Stimulated activated CD8-positive, alpha-beta memory T cell treated with anti-CD3 and anti-CD28 coated beads, Interleukin-2, amount 100 ng/mL, for 48 hours (primary cell): ENCODE data around the gene DDX25.
A peak's percentile ranks its signal among the peaks of the same experiment; 100 is the strongest.
"Not testable (repeated sequence)": the region's sequence is repeated elsewhere in the genome, so short reads cannot be mapped to it uniquely, and the experiment has no call there.

Source experiments
- DNase-seq, 2 donors: peaks; one replicate each; pipeline ENCODE4 v3.0.0-alpha.2; 2020; ENCODE audit warnings: low read depth in 2 of 2

The DDX25 gene

GRCh38 chr11:125904678-125905077 lies 370 bp downstream of the DDX25 start:
- no peak for DNase-seq

GRCh38 chr11:125910226-125910849 lies 6.0 kb downstream of the DDX25 start:
- no peak for DNase-seq

GRCh38 chr11:125914601-125915000 lies 10.3 kb downstream of the DDX25 start:
- DNase-seq = not testable (repeated sequence)

- no peak for DNase-seq
Observed at GRCh38 chr11:125916683-125917347, 12.5 kb downstream of the DDX25 start.

GRCh38 chr11:125918140-125918840 lies 14.0 kb downstream of the DDX25 start:
- DNase-seq = no peak

GRCh38 chr11:125921042-125921441 lies 16.7 kb downstream of the DDX25 start:
- no peak for DNase-seq

- DNase-seq = no peak
Observed at GRCh38 chr11:125922156-125922555, 17.8 kb downstream of the DDX25 start.

- DNase-seq = peak; percentile 27 to 32
Observed at GRCh38 chr11:125923012-125923579, 18.8 kb downstream of the DDX25 start.

GRCh38 chr11:125923633-125924032 lies 19.3 kb downstream of the DDX25 start:
- no peak for DNase-seq

GRCh38 chr11:125924384-125925007 lies 20.2 kb downstream of the DDX25 start:
- DNase-seq = no peak

GRCh38 chr11:125925247-125925740 lies 21.0 kb downstream of the DDX25 start:
- no peak for DNase-seq

GRCh38 chr11:125925804-125926203 lies 21.5 kb downstream of the DDX25 start:
- DNase-seq = no peak

- DNase-seq = no peak
Observed at GRCh38 chr11:125926682-125927081, 22.4 kb downstream of the DDX25 start.

- DNase-seq = no peak
Observed at GRCh38 chr11:125929445-125930075, 25.3 kb downstream of the DDX25 start.

GRCh38 chr11:125930076-125930450 lies 25.8 kb downstream of the DDX25 start:
- DNase-seq = no peak

- DNase-seq = no peak
Observed at GRCh38 chr11:125931116-125931515, 26.8 kb downstream of the DDX25 start.

GRCh38 chr11:125931668-125932067 lies 27.4 kb downstream of the DDX25 start:
- DNase-seq = no peak

GRCh38 chr11:125932301-125932700 lies 28.0 kb downstream of the DDX25 start:
- DNase-seq = no peak

GRCh38 chr11:125933030-125933813 lies 28.9 kb downstream of the DDX25 start:
- peak; percentile 29 to 38 for DNase-seq

GRCh38 chr11:125934473-125934872 lies 30.2 kb downstream of the DDX25 start:
- DNase-seq = no peak

- DNase-seq = no peak
Observed at GRCh38 chr11:125935056-125935455, 30.7 kb downstream of the DDX25 start.
